AG09309 (cell line): Measurements from ENCODE around the gene CLNK.
"Not testable (repeated sequence)": the region's sequence is repeated elsewhere in the genome, so short reads cannot be mapped to it uniquely, and the experiment has no call there.

ENCODE experiments used
- DNase-seq: peaks from one replicate; pipeline ENCODE4 v3.0.0-alpha.2; 2010; ENCODE audit warnings: low read depth
- H3K4me3 ChIP-seq: 2 replicates; pipeline ENCODE4 v1.5.1; 2011; ENCODE audit warnings: mild to moderate bottlenecking, low read depth, low read length, moderate library complexity; ENCODE audit not compliant: control insufficient read depth
- CTCF ChIP-seq: IDR thresholded peaks from 2 replicates; pipeline ENCODE4 v1.5.1; 2011; ENCODE audit warnings: mild to moderate bottlenecking, low read depth, low read length, inconsistent platforms; ENCODE audit not compliant: insufficient read depth, control insufficient read depth; ENCODE audit errors: missing control alignments

The CLNK gene

DNA sequence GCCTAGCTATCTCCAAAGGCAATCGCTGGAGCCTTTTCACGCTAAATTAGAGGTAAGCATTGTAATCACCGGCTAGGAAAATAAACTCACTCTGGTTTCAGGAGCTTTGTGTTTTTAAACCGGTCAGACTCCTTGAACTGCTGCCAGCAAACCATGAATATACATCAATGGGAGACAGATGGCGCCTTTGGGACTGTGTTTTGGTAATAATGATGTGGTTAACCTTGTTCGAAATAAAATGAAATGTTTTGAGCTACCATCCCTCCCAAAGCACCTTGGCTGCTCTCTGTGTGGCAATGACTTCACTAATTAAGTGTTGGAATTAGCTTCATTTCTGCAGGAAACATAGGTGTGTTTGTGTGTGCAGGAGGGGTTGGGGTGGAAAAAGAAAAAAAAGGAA lies 65.3 kb downstream of the CLNK start:
- TF ChIP-seq CTCF: no peak
- no peak for DNase-seq
- H3K4me3 ChIP-seq: no peak overlapping the region

DNA sequence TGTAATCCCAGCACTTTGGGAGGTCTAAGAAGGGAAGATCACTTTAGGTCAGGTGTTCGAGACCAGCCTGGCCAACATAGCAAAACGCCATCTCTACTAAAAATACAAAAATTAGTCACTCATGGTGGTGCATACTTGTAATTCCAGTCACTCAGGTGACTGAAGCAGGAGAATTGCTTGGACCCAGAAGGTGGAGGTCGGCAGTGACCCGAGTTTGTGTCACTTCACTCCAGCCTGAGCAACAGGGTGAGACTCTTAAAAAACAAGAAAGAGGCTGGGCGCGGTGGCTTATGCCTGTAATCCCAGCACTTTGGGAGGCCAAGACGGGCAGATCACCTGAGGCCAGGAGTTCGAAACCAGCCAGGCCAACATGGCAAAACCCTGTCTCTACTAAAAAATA lies 69.6 kb downstream of the CLNK start:
- H3K4me3 ChIP-seq, DNase-seq: not testable (repeated sequence)

DNA sequence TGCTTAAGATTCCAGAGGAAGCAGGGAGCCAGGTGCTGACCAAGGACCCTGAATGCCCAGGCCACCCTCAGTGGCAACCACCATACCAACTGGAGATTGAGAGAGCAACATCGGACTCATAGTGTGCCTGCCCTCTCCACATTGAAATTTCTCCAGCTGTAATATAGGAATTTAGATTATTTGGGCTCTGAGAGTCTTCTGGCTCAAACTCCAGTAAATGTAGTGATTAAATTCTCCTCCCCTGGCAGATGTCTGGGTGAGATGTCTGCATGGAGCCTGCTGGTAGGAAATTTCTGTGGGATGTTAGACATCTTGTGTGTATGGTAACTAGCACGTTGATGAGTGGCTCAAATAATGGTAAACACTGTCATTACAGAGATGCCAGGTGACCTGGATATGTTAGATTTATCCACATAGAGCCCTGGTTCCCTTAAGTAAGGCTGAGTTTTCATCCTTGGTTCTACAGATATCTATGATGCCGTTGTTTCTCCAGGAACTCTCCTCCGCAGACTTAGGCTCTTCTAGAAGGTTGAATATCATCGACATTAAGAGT lies 70.6 kb downstream of the CLNK start:
- no peak for TF ChIP-seq CTCF
- no peak overlapping the region for H3K4me3 ChIP-seq
- DNase-seq: no peak

GRCh38 chr4:10612476-10612875 lies 72.1 kb downstream of the CLNK start:
- DNase-seq: no peak
- no peak overlapping the region for H3K4me3 ChIP-seq
- TF ChIP-seq CTCF: no peak

GRCh38 chr4:10611673-10612072 lies 72.9 kb downstream of the CLNK start:
- peak; percentile 24 for DNase-seq
- no peak overlapping the region for H3K4me3 ChIP-seq
- TF ChIP-seq CTCF: no peak

DNA sequence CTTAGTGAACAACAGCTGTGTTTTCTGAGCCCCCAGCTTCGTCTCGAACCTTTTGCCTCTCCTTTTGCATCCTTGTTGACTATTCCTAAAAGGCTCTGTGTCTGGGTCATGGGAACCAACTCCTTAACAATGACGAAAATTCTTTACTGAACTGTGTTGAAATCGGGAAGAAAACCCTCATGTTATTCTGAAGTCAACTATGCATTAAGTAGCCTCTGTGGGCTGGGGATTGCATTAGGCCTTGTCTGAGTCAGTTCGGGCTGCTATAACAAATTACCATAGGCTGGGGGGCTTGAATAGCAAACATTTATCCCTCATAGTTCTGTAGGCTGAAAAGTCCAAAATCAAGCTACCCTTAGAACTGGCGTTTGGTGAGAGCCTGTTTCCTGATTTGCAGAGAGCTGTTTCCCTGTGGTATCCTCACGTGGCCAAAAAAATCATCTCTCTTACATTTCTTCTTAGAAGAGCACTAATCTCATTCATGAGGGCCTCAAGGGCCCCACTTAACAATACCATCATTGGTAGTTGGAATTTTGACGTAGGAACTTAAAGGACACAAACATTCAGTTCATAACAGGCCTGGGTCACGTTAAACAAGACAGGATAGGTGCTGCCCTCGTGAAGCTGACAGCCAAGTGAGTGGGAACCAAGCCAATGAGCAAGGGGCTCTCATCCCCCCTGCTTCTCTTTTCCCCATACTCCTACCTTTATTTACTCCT lies 75.9 kb downstream of the CLNK start:
- DNase-seq: no peak
- no peak for TF ChIP-seq CTCF

DNA sequence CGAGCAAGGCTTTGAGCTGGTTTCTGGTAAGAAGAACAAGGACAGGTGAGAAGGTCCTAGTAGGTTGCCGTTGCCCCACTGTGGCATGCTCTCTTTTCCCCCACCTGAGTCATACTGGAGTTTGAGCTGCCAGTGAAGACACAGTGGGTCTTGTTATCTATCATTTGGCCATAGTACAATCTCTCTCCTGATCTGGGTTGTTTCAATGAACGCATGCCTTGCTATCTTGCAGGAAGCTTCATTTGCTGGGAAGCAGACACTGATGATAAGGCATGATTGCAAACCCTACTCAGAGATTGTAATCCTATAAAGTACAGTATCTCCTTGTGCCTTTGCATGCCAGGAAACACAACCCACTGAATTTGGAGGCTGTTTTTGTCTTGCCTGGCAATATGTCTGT lies 77.4 kb downstream of the CLNK start:
- no peak for TF ChIP-seq CTCF
- DNase-seq: no peak
- H3K4me3 ChIP-seq: no peak overlapping the region

More for the DNA sequence above, 75.9 kb downstream of the CLNK start:
- H3K4me3 ChIP-seq: no peak overlapping the region
